ENCODE data around the gene BAG2. TPM values are rescaled to one million over a fixed set of nuclear protein-coding genes. Genes with fewer than 3 reads are reported as not detected.

BAG2 gene
- total RNA-seq, 4 donors from 2014 or later = 6.7 to 15.7 (median 9.8) TPM

- Histone ChIP-seq H3K4me1 (peaks cover 9 to 11% of the 10 kb centered on the region in 2 donors), H3K4me3 (no peak overlapping the region), H3K36me3 (peaks cover 0 to 34% of the 10 kb centered on the region in 2 donors), H3K9me3 (no peaks in the 10 kb centered on the region), H3K27ac (no peak overlapping the region), H3K27me3 (no peaks in the 10 kb centered on the region)
- intact Hi-C loops (cut with DNase I; ENCODE audit: low total_unique reads) = no loop called here
- ATAC-seq (no peak), DNase-seq (no peak)
- in situ Hi-C loops (cut with MboI; ENCODE audit: low sequenced_read_pairs in 4 of 4) = no loop called here
- TF ChIP-seq POLR2A (IDR thresholded peaks at IDR 0.05) = no peak
- TF ChIP-seq, protein P1, sequence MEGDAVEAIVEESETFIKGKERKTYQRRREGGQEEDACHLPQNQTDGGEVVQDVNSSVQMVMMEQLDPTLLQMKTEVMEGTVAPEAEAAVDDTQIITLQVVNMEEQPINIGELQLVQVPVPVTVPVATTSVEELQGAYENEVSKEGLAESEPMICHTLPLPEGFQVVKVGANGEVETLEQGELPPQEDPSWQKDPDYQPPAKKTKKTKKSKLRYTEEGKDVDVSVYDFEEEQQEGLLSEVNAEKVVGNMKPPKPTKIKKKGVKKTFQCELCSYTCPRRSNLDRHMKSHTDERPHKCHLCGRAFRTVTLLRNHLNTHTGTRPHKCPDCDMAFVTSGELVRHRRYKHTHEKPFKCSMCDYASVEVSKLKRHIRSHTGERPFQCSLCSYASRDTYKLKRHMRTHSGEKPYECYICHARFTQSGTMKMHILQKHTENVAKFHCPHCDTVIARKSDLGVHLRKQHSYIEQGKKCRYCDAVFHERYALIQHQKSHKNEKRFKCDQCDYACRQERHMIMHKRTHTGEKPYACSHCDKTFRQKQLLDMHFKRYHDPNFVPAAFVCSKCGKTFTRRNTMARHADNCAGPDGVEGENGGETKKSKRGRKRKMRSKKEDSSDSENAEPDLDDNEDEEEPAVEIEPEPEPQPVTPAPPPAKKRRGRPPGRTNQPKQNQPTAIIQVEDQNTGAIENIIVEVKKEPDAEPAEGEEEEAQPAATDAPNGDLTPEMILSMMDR (IDR thresholded peaks at IDR 0.05 in 4 of 5, conservative IDR thresholded peaks at IDR 0.05 in 1 of 5) = no peak
Observed at GRCh38 chr6:57134954-57135353, 37.2 kb upstream of the BAG2 start.

DNA sequence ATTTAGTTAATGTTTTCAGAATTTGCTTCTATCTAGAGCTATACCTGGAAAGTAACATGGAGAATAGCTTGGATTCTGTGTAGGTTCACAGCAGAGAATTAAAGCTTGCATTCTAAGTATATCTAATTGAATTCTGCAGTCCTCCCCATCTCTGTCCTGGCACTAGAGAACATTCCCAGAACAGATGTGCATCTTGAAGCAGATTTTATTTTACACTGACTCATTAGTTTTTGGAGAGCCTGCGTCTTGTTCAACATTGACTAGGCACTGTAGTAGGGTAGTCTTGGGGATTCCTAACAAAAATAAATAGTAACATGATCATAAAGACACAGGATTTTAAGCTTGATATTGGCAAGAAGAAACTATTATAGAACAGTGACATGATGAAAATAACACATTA lies 36.2 kb upstream of the BAG2 start:
- no peak overlapping the region for H3K4me3 ChIP-seq
- H3K27me3 ChIP-seq = no peaks in the 10 kb centered on the region
- TF ChIP-seq, protein P1 (IDR thresholded peaks at IDR 0.05 in 4 of 5, conservative IDR thresholded peaks at IDR 0.05 in 1 of 5) = no peak
- no peak for TF ChIP-seq POLR2A (IDR thresholded peaks at IDR 0.05)
- H3K27ac ChIP-seq = no peak overlapping the region
- DNase-seq = no peak
- no peak for ATAC-seq
- H3K36me3 ChIP-seq = peaks cover 0 to 34% of the 10 kb centered on the region in 2 donors
- intact Hi-C loops (cut with DNase I; ENCODE audit: low total_unique reads) (no loop called here), in situ Hi-C loops (cut with MboI; ENCODE audit: low sequenced_read_pairs in 4 of 4) (no loop called here)
- H3K4me1 ChIP-seq = peaks cover 4 to 6% of the 10 kb centered on the region in 2 donors
- no peaks in the 10 kb centered on the region for H3K9me3 ChIP-seq

- H3K4me3 ChIP-seq = no peak overlapping the region
- in situ Hi-C loops (cut with MboI; ENCODE audit: low sequenced_read_pairs in 4 of 4) = no loop called here
Observed at GRCh38 chr6:57137350-57137749, 34.8 kb upstream of the BAG2 start.

GRCh38 chr6:57138026-57138425 lies 34.1 kb upstream of the BAG2 start:
- Histone ChIP-seq H3K36me3 (peaks cover 0 to 39% of the 10 kb centered on the region in 2 donors), H3K4me1 (no peaks in the 10 kb centered on the region), H3K27ac (no peak overlapping the region), H3K27me3 (no peaks in the 10 kb centered on the region), H3K4me3 (no peak overlapping the region), H3K9me3 (no peaks in the 10 kb centered on the region)
- TF ChIP-seq POLR2A (IDR thresholded peaks at IDR 0.05) = no peak
- TF ChIP-seq, protein P1 (IDR thresholded peaks at IDR 0.05 in 4 of 5, conservative IDR thresholded peaks at IDR 0.05 in 1 of 5) = no peak
- intact Hi-C loops (cut with DNase I; ENCODE audit: low total_unique reads) = no loop called here
- in situ Hi-C loops (cut with MboI; ENCODE audit: low sequenced_read_pairs in 4 of 4) = no loop called here
- ATAC-seq = no peak
- no peak for DNase-seq

More at GRCh38 chr6:57137350-57137749, 34.8 kb upstream of the BAG2 start:
- Histone ChIP-seq H3K9me3 (no peaks in the 10 kb centered on the region), H3K36me3 (peaks cover 0 to 37% of the 10 kb centered on the region in 2 donors), H3K27me3 (no peaks in the 10 kb centered on the region), H3K27ac (no peak overlapping the region), H3K4me1 (no peaks in the 10 kb centered on the region)
- DNase-seq (no peak), ATAC-seq (no peak)
- TF ChIP-seq POLR2A (IDR thresholded peaks at IDR 0.05) = no peak
- TF ChIP-seq, protein P1 (IDR thresholded peaks at IDR 0.05 in 4 of 5, conservative IDR thresholded peaks at IDR 0.05 in 1 of 5) = no peak
- intact Hi-C loops (cut with DNase I; ENCODE audit: low total_unique reads) = no loop called here
